H9 (cell line): ENCODE measurements around the gene LRRC7. TPM values are rescaled to one million over a fixed set of nuclear protein-coding genes. Genes with fewer than 3 reads are reported as not detected.

Source experiments
- DNase-seq: peaks from one replicate; pipeline ENCODE4 v3.0.0-alpha.2; 2017
- H2AFZ ChIP-seq: one replicate; pipeline ENCODE4 v1.6.1; 2013; ENCODE audit warnings: mild to moderate bottlenecking, low read length, control low read depth, moderate library complexity
- H2AK5ac ChIP-seq: 2 replicates; pipeline ENCODE4 v1.6.1; 2013; ENCODE audit warnings: low read length, control low read depth, mixed read lengths; ENCODE audit not compliant: insufficient read length
- H2BK120ac ChIP-seq: one replicate; pipeline ENCODE4 v1.6.1; 2013; ENCODE audit warnings: low read depth, mild to moderate bottlenecking, low read length, control low read depth, inconsistent platforms; ENCODE audit not compliant: poor library complexity, severe bottlenecking
- H2BK12ac ChIP-seq: 2 replicates; pipeline ENCODE4 v1.6.1; 2013; ENCODE audit warnings: low read length, control low read depth, mixed read lengths, low read depth; ENCODE audit not compliant: insufficient read length
- H2BK15ac ChIP-seq: 2 replicates; pipeline ENCODE4 v1.6.1; 2013; ENCODE audit warnings: low read depth, low read length, control low read depth
- H2BK20ac ChIP-seq: one replicate; pipeline ENCODE4 v1.6.1; 2013; ENCODE audit warnings: low read depth, mild to moderate bottlenecking, low read length, control low read depth, inconsistent platforms; ENCODE audit not compliant: poor library complexity, severe bottlenecking
- H2BK5ac ChIP-seq: 2 replicates; pipeline ENCODE4 v1.6.1; 2013; ENCODE audit warnings: low read length, control low read depth, mixed read lengths; ENCODE audit not compliant: insufficient read length
- H3K14ac ChIP-seq: 2 replicates; pipeline ENCODE4 v1.6.1; 2013; ENCODE audit warnings: low read length, control low read depth; ENCODE audit not compliant: insufficient read depth
- H3K18ac ChIP-seq: 2 replicates; pipeline ENCODE4 v1.6.1; 2013; ENCODE audit warnings: low read depth, mild to moderate bottlenecking, mixed read lengths, low read length, control low read depth; ENCODE audit not compliant: insufficient read length
- H3K23ac ChIP-seq: 2 replicates; pipeline ENCODE4 v1.6.1; 2013; ENCODE audit warnings: low read length, control low read depth, mixed read lengths, low read depth; ENCODE audit not compliant: insufficient read length
- H3K23me2 ChIP-seq: 2 replicates; pipeline ENCODE4 v1.6.1; 2013; ENCODE audit warnings: low read depth, mild to moderate bottlenecking, mixed read lengths, low read length, control low read depth; ENCODE audit not compliant: insufficient read length, poor library complexity, severe bottlenecking
- H3K27ac ChIP-seq: 2 replicates; pipeline ENCODE4 v1.5.1; 2013; ENCODE audit warnings: low read length, control low read depth, mixed read lengths, low read depth; ENCODE audit not compliant: insufficient read length
- H3K27me3 ChIP-seq: 2 replicates; pipeline ENCODE4 v1.6.1; 2013; ENCODE audit warnings: low read length, control low read depth, inconsistent platforms; ENCODE audit not compliant: insufficient read depth
- H3K4ac ChIP-seq: 2 replicates; pipeline ENCODE4 v1.6.1; 2013; ENCODE audit warnings: low read depth, mild to moderate bottlenecking, control low read depth, inconsistent platforms, low read length, moderate library complexity
- H3K4me1 ChIP-seq: 2 replicates; pipeline ENCODE4 v1.6.1; 2013; ENCODE audit warnings: low read length, control low read depth, inconsistent platforms; ENCODE audit not compliant: insufficient read depth
- H3K4me2 ChIP-seq: 2 replicates; pipeline ENCODE4 v1.6.1; 2013; ENCODE audit warnings: low read length, control low read depth, mixed read lengths; ENCODE audit not compliant: insufficient read length, insufficient read depth
- H3K56ac ChIP-seq: 2 replicates; pipeline ENCODE4 v1.6.1; 2013; ENCODE audit warnings: low read depth, mild to moderate bottlenecking, mixed read lengths, low read length, control low read depth; ENCODE audit not compliant: insufficient read length
- H3K79me1 ChIP-seq: 2 replicates; pipeline ENCODE4 v1.6.1; 2013; ENCODE audit warnings: low read depth, mild to moderate bottlenecking, moderate library complexity, low read length, control low read depth, inconsistent platforms; ENCODE audit not compliant: insufficient read depth, poor library complexity, severe bottlenecking
- H3K79me2 ChIP-seq: 2 replicates; pipeline ENCODE4 v1.6.1; 2013; ENCODE audit warnings: low read length, control low read depth, inconsistent platforms; ENCODE audit not compliant: insufficient read depth
- H3K9ac ChIP-seq: 2 replicates; pipeline ENCODE4 v1.6.1; 2013; ENCODE audit warnings: low read length, control low read depth, mixed read lengths; ENCODE audit not compliant: insufficient read length; ENCODE audit errors: extremely low read depth
- H3K9me3 ChIP-seq: one replicate; pipeline ENCODE4 v1.6.1; 2013; ENCODE audit warnings: low read depth, low read length, inconsistent platforms; ENCODE audit not compliant: control insufficient read depth
- H3T11ph ChIP-seq: one replicate; pipeline ENCODE4 v1.6.1; 2013; ENCODE audit warnings: mild to moderate bottlenecking, low read length, control low read depth, inconsistent platforms
- H4K20me1 ChIP-seq: one replicate; pipeline ENCODE4 v1.6.1; 2013; ENCODE audit not compliant: control insufficient read depth, insufficient read length, insufficient read depth
- H4K5ac ChIP-seq: 2 replicates; pipeline ENCODE4 v1.6.1; 2013; ENCODE audit warnings: low read depth, mild to moderate bottlenecking, mixed read lengths, low read length, control low read depth; ENCODE audit not compliant: insufficient read length
- H4K8ac ChIP-seq: replicated peaks from 2 replicates; pipeline ENCODE4 v1.6.1; 2013; ENCODE audit warnings: low read length, control low read depth, mixed read lengths, low read depth; ENCODE audit not compliant: insufficient read length
- H4K91ac ChIP-seq: 2 replicates; pipeline ENCODE4 v1.6.1; 2013; ENCODE audit warnings: low read depth, mild to moderate bottlenecking, moderate library complexity, mixed read lengths, low read length, control low read depth; ENCODE audit not compliant: insufficient read length
- H3K27ac Mint-ChIP-seq, 3 experiments: 2 replicates in 2 of 3; 3 replicates in 1 of 3; pipeline ENCODE4 v1.8.0; 2020 to 2021; ENCODE audit warnings: mixed read lengths in 3 of 3, mild to moderate bottlenecking in 1 of 3, moderate library complexity in 1 of 3
- H3K27me3 Mint-ChIP-seq: 2 replicates; pipeline ENCODE4 v1.8.0; 2021; ENCODE audit warnings: low read depth, mild to moderate bottlenecking, moderate library complexity, mixed read lengths
- H3K36me3 Mint-ChIP-seq, 3 experiments: 2 replicates in 2 of 3; 3 replicates in 1 of 3; pipeline ENCODE4 v1.8.0; 2020 to 2021; ENCODE audit warnings: low read depth in 3 of 3, mixed read lengths in 3 of 3; ENCODE audit not compliant: insufficient read depth in 1 of 3
- H3K4me1 Mint-ChIP-seq, 2 experiments: 2 replicates each; pipeline ENCODE4 v1.8.0; 2020; ENCODE audit warnings: mixed read lengths in 2 of 2
- H3K4me3 Mint-ChIP-seq, 2 experiments: 2 replicates in 1 of 2; 3 replicates in 1 of 2; pipeline ENCODE4 v1.8.0; 2020 to 2021; ENCODE audit warnings: mild to moderate bottlenecking in 2 of 2, mixed read lengths in 2 of 2, moderate library complexity in 1 of 2
- H3K9me3 Mint-ChIP-seq, 2 experiments: 2 replicates in 1 of 2; 3 replicates in 1 of 2; pipeline ENCODE4 v1.8.0; 2020; ENCODE audit warnings: mild to moderate bottlenecking in 2 of 2, mixed read lengths in 2 of 2, moderate library complexity in 1 of 2
- CTCF ChIP-seq: fragments of 200-600 bp; sonication (generic); conservative IDR thresholded peaks from 3 replicates; pipeline ENCODE4 v1.8.0; 2021; ENCODE audit warnings: antibody characterized with exemption, mild to moderate bottlenecking
- WGBS: extraction: QIAGEN DNeasy Blood & Tissue Kit; methylation state at CpG from one replicate; pipeline ENCODE4 v1.1.7; 2013; ENCODE audit warnings: missing lambda C conversion rate, low lambda C conversion rate, mixed read lengths; ENCODE audit not compliant: insufficient read length; ENCODE audit errors: extremely low coverage; 5-methylcytosine and 5-hydroxymethylcytosine counted together
- total RNA-seq: library from RNA; stranded (reverse); gene quantifications from 2 replicates; pipeline ENCODE4 v1.2.1, GENCODE V29; 2021

The LRRC7 gene
- total RNA-seq, 1 experiment from 2014 or later, result not detected

GRCh38 chr1:69673321-69673720, 105.6 kb downstream of the LRRC7 start:
- Histone ChIP-seq H4K91ac (no peak overlapping the region), H3K27ac (no peak overlapping the region), H3K4me2 (no peak overlapping the region)

More at GRCh38 chr1:69673321-69673720, 105.6 kb downstream of the LRRC7 start:
- H2BK5ac ChIP-seq, result no peak overlapping the region
- H3K9me3 Mint-ChIP-seq, result no peaks in the 10 kb centered on the region
- no peak overlapping the region for H3K4me3 Mint-ChIP-seq
- H2BK20ac ChIP-seq, result no peak overlapping the region
- H3K9ac ChIP-seq, result no peak overlapping the region
- no peak for TF ChIP-seq CTCF
- no peak overlapping the region for H2BK15ac ChIP-seq
- no peak overlapping the region for H2AFZ ChIP-seq
- no peak overlapping the region for H4K8ac ChIP-seq
- H3K79me1 ChIP-seq, result no peaks in the 10 kb centered on the region
- no peak overlapping the region for H3K56ac ChIP-seq
- H3K18ac ChIP-seq, result no peak overlapping the region
- H3K79me2 ChIP-seq, result no peaks in the 10 kb centered on the region
- H3K27me3 ChIP-seq, result no peaks in the 10 kb centered on the region
- no peak overlapping the region for H3K27ac Mint-ChIP-seq
- DNase-seq, result no peak
- no CpG with 5 or more reads among the region's 1 CpG for WGBS
- no peaks in the 10 kb centered on the region for H3K23me2 ChIP-seq
- H4K20me1 ChIP-seq, result no peaks in the 10 kb centered on the region
- no peak overlapping the region for H3T11ph ChIP-seq
- H3K36me3 Mint-ChIP-seq, result no peaks in the 10 kb centered on the region
- H3K4ac ChIP-seq, result no peak overlapping the region
- no peak overlapping the region for H3K23ac ChIP-seq
- H2BK120ac ChIP-seq, result no peak overlapping the region
- H2BK12ac ChIP-seq, result no peak overlapping the region
- H3K27me3 Mint-ChIP-seq, result no peaks in the 10 kb centered on the region
- H3K9me3 ChIP-seq, result no peaks in the 10 kb centered on the region
- no peak overlapping the region for H4K5ac ChIP-seq
- H2AK5ac ChIP-seq, result no peak overlapping the region
- no peak overlapping the region for H3K14ac ChIP-seq
- H3K4me1 ChIP-seq, result no peaks in the 10 kb centered on the region
- H3K4me1 Mint-ChIP-seq, result no peaks in the 10 kb centered on the region
